ENCODE data around the gene BBIP1. TPM values are rescaled to one million over a fixed set of nuclear protein-coding genes. Genes with fewer than 3 reads are reported as not detected.

The BBIP1 gene
- total and polyA plus RNA-seq, 9 of the 15 experiments (the other 6 are each of a cell fraction or from before 2014, with no cell fraction given), result 5.2 to 31.0 (median 19.4) TPM

GRCh38 chr10:110858297-110858934 is 60.6 kb downstream of the BBIP1 start (continued):
- TF ChIP-seq ZNF561 (CRISPR knock-in tag; conservative IDR thresholded peaks at IDR 0.05), result no peak
- TF ChIP-seq ZNF644 (tag; IDR thresholded peaks at IDR 0.05; ENCODE audit: low read depth), result no peak
- no peak for TF ChIP-seq ZKSCAN1 (IDR thresholded peaks at IDR 0.05; ENCODE audit: low read depth, low read length)
- no peak for TF ChIP-seq TSHZ1 (CRISPR knock-in tag; IDR thresholded peaks at IDR 0.05)
- TF ChIP-seq ZNF79 (CRISPR knock-in tag; IDR thresholded peaks at IDR 0.05; ENCODE audit: low read depth), result no peak
- no peak for TF ChIP-seq ZNF277 (CRISPR knock-in tag; IDR thresholded peaks at IDR 0.05; ENCODE audit: borderline replicate concordance)
- no peak for TF ChIP-seq RFX1 (IDR thresholded peaks at IDR 0.05)
- no peak for TF ChIP-seq NR1H2 (CRISPR knock-in tag; IDR thresholded peaks at IDR 0.05)
- no peak for TF ChIP-seq JUN (IDR thresholded peaks at IDR 0.05; ENCODE audit: borderline replicate concordance, low read depth, low read length)
- no peak for TF ChIP-seq JUN (CRISPR knock-in tag; IDR thresholded peaks at IDR 0.05; ENCODE audit: borderline replicate concordance)
- TF ChIP-seq SMAD4 (CRISPR knock-in tag; conservative IDR thresholded peaks at IDR 0.05), result 0 out of 2 replicates have a peak, but pooled peaks have one; percentile 19
- no peak for TF ChIP-seq HDGF (IDR thresholded peaks at IDR 0.05)
- TF ChIP-seq SRSF7 (optimal IDR thresholded peaks at IDR 0.05; ENCODE audit: low read depth, low read length), result no peak
- TF ChIP-seq CHCHD3 (CRISPR knock-in tag; IDR thresholded peaks at IDR 0.05), result no peak
- TF ChIP-seq ATF2 (CRISPR knock-in tag; IDR thresholded peaks at IDR 0.05), result no peak
- no peak for TF ChIP-seq DEAF1 (CRISPR knock-in tag; IDR thresholded peaks at IDR 0.05)
- no peak for TF ChIP-seq TAF7 (tag; IDR thresholded peaks at IDR 0.05)
- TF ChIP-seq CTBP1 (IDR thresholded peaks at IDR 0.05; ENCODE audit: borderline replicate concordance), result peak; percentile 21; the same call in 1 of the 2 replicates
- TF ChIP-seq MTF1 (CRISPR knock-in tag; IDR thresholded peaks at IDR 0.05; ENCODE audit: borderline replicate concordance), result no peak
- TF ChIP-seq PRMT5 (CRISPR knock-in tag; IDR thresholded peaks at IDR 0.05), result no peak
- TF ChIP-seq LCOR (CRISPR knock-in tag; IDR thresholded peaks at IDR 0.05), result no peak
- peak; percentile 34 to 90; a peak in 3 of 4 replicates for TF ChIP-seq FOXA3 (CRISPR knock-in tag; conservative IDR thresholded peaks at IDR 0.05 in 1 of 2, IDR thresholded peaks at IDR 0.05 in 1 of 2)

All from K562 (cell line).